Upper lobe of left lung (tissue), 6 donors: Measurements from ENCODE around the gene BHMT2. TPM values are rescaled to one million over a fixed set of nuclear protein-coding genes. Genes with fewer than 3 reads are reported as not detected.

ENCODE experiments used
- ATAC-seq, 2 donors: fragments of 200-7000 bp; cut with Tn5 transposase; one replicate each; pipeline ENCODE4 v1.9.1; 2022; ENCODE audit warnings: mild to moderate bottlenecking in 2 of 2, moderate library complexity in 2 of 2; ENCODE audit not compliant: low FRiP score in 2 of 2
- DNase-seq, 2 donors: peaks; one replicate each; pipeline ENCODE4 v3.0.0-alpha.2; 2019 to 2020
- H3K27ac ChIP-seq, 4 donors: fragments of 200-600 bp; sonication (generic); one replicate each; pipeline ENCODE4 v1.5.1; 2016 to 2019
- H3K27me3 ChIP-seq, 4 donors: fragments of 200-600 bp; sonication (generic); one replicate each; pipeline ENCODE4 v1.5.1; 2017 to 2019
- H3K36me3 ChIP-seq, 4 donors: fragments of 200-600 bp; sonication (generic); one replicate each; pipeline ENCODE4 v1.5.1; 2016 to 2019
- H3K4me1 ChIP-seq, 4 donors: fragments of 200-600 bp; sonication (generic); one replicate each; pipeline ENCODE4 v1.5.1; 2018 to 2019
- H3K4me3 ChIP-seq, 4 donors: fragments of 200-600 bp; sonication (generic); one replicate each; pipeline ENCODE4 v1.5.1; 2017 to 2019; ENCODE audit warnings: mild to moderate bottlenecking in 2 of 4, moderate library complexity in 1 of 4
- H3K9me3 ChIP-seq, 4 donors: fragments of 200-600 bp; sonication (generic); one replicate each; pipeline ENCODE4 v1.5.1; 2018 to 2019
- EP300 ChIP-seq, 4 donors: sonication (generic); formaldehyde crosslinking; IDR thresholded peaks; one replicate each; pipeline ENCODE4 v1.5.1; 2017; ENCODE audit warnings: antibody characterized with exemption in 4 of 4, control low read depth in 2 of 4
- POLR2A ChIP-seq, 4 donors: fragments of 450-650 bp; IDR thresholded peaks; one replicate each; pipeline ENCODE4 v1.5.1; 2016 to 2017; ENCODE audit warnings: antibody characterized with exemption in 4 of 4, mild to moderate bottlenecking in 2 of 4
- POLR2AphosphoS5 ChIP-seq, 2 donors: sonication (generic); formaldehyde crosslinking; IDR thresholded peaks; one replicate each; pipeline ENCODE4 v1.5.1; 2017; ENCODE audit warnings: antibody characterized with exemption in 2 of 2
- WGBS, 2 donors: methylation state at CpG; one replicate each; pipeline ENCODE4 v1.1.5; 2017 to 2018; 5-methylcytosine and 5-hydroxymethylcytosine counted together
- total RNA-seq, 6 donors: library from RNA; depleted of rRNA in 4 of 6; stranded (reverse); fragments of >200 nt in 4 of 6; gene quantifications; one replicate each; pipeline versions ENCODE4 v1.1.0 to v1.2.1, GENCODE V29; 2016 to 2021
- TF ChIP-seq, protein P1 (sequence below), 6 experiments: fragments of 450-650 bp in 4 of 6; fragments of 200-600 bp in 2 of 6; sonication (generic) in 2 of 6; IDR thresholded peaks; one replicate each; pipeline ENCODE4 v1.5.1; 2016 to 2019; ENCODE audit warnings: antibody characterized with exemption in 6 of 6
- donor health status: DM: no; HTN: no; CAD: no; lungs with moderate emphysema.
- donor health status: DM: no; HTN: yes; CAD: no; lungs with severe emphysema.

Gene BHMT2
- total RNA-seq, 6 donors from 2014 or later: 0.46 to 3.9 (median 1.4) TPM

DNA sequence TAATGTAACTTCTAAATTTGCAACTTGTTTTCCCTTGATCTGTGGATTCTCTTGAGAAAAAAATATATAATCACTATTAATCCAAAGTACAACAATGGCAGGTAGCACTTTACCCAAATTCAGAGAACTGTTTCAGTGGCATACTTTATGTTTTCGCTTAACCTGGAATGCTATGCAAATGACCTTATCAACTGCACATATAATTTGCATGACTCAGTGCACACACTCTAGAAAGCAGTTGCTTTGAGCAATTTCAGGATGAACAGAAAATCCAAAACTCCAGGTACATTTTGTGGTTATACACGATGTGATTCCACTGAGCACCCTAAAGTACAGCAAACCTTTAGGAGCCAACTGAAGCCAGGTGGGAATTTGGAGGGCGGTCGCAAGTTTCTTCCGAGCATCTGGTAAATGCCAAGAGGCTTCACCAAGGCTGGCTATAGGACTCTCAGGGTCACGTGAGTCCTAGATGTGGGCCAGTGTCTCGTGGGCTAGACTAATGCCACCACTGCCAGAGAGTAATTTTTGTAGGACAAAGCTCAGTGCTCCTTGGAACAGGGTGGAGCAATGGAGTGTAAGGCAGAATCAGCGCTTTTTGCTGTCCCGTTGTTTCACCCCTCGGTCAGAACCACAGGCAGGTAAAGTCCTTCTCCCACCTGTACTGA, 37.4 kb upstream of the BHMT2 start:
- 93 to 94% methylated on average over 10 of the region's 10 CpGs for WGBS, 2 donors
- Histone ChIP-seq H3K36me3 (no peaks in the 10 kb centered on the region), H3K27me3 (no peaks in the 10 kb centered on the region), H3K27ac (no peak overlapping the region), H3K9me3 (peaks cover 0 to 3% (median 0%) of the 10 kb centered on the region in 4 donors), H3K4me1 (no peaks in the 10 kb centered on the region), H3K4me3 (no peak overlapping the region)
- ATAC-seq (no peak), DNase-seq (no peak)
- TF ChIP-seq, protein P1, sequence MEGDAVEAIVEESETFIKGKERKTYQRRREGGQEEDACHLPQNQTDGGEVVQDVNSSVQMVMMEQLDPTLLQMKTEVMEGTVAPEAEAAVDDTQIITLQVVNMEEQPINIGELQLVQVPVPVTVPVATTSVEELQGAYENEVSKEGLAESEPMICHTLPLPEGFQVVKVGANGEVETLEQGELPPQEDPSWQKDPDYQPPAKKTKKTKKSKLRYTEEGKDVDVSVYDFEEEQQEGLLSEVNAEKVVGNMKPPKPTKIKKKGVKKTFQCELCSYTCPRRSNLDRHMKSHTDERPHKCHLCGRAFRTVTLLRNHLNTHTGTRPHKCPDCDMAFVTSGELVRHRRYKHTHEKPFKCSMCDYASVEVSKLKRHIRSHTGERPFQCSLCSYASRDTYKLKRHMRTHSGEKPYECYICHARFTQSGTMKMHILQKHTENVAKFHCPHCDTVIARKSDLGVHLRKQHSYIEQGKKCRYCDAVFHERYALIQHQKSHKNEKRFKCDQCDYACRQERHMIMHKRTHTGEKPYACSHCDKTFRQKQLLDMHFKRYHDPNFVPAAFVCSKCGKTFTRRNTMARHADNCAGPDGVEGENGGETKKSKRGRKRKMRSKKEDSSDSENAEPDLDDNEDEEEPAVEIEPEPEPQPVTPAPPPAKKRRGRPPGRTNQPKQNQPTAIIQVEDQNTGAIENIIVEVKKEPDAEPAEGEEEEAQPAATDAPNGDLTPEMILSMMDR (IDR thresholded peaks at IDR 0.05): no peak
- TF ChIP-seq EP300 (IDR thresholded peaks at IDR 0.05) (no peak), POLR2A (IDR thresholded peaks at IDR 0.05) (no peak), POLR2AphosphoS5 (IDR thresholded peaks at IDR 0.05) (no peak)

DNA sequence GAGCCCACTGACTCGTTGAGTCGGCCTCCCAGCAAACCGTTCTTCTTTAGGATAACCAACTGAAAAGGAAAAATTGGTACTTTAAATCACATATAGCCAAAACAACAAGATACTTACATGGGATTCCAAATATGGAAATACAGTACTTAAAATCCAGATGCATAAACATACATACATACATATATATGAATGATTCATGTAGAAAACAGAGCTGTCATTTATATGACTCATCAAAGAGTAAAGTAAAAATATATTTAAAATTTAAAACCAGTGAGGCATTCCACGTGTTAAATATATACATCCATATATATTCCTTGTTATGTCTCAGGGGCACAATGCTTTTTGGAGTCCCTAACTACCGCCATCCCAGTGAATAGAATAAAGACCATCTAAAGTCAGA, 36.8 kb upstream of the BHMT2 start:
- H3K27ac ChIP-seq: no peak overlapping the region
- WGBS, 2 donors: 89 to 95% methylated on average over 5 of the region's 5 CpGs
- H3K9me3 ChIP-seq: peaks cover 0 to 3% (median 0%) of the 10 kb centered on the region in 4 donors
- TF ChIP-seq, protein P1 (IDR thresholded peaks at IDR 0.05): no peak
- TF ChIP-seq POLR2A (IDR thresholded peaks at IDR 0.05) (no peak), EP300 (IDR thresholded peaks at IDR 0.05) (no peak), POLR2AphosphoS5 (IDR thresholded peaks at IDR 0.05) (no peak)
- no peaks in the 10 kb centered on the region for H3K36me3 ChIP-seq
- DNase-seq: no peak
- H3K4me3 ChIP-seq: no peak overlapping the region
- H3K27me3 ChIP-seq: no peaks in the 10 kb centered on the region
- no peak for ATAC-seq
- H3K4me1 ChIP-seq: no peaks in the 10 kb centered on the region

DNA sequence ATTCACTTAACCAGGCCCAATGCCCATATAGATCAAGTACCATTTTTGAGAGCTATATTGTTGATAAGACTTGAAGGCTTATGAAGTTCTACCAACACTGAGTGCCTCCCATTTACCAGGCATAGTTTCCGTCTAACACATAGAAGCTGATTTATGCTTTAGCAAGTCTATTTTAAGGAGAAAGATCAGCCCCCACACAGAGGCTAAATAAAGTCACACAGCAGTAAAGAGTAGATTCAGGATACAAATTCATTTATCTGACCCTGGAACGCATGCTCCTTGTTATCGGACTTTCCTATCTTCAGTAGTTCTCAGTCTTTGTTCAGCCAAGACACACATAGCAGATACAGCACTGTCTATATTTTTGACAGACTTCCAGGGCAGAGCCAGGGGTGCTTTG, 34.3 kb upstream of the BHMT2 start:
- no peak overlapping the region for H3K27ac ChIP-seq
- no peak for ATAC-seq
- H3K36me3 ChIP-seq: no peaks in the 10 kb centered on the region
- no peak overlapping the region for H3K4me3 ChIP-seq
- TF ChIP-seq EP300 (IDR thresholded peaks at IDR 0.05): no peak
- TF ChIP-seq, protein P1 (IDR thresholded peaks at IDR 0.05): no peak
- DNase-seq: no peak
- peaks cover 0 to 3% (median 0%) of the 10 kb centered on the region in 4 donors for H3K9me3 ChIP-seq
- 91 to 99% methylated on average over 3 of the region's 3 CpGs for WGBS, 2 donors
- no peaks in the 10 kb centered on the region for H3K27me3 ChIP-seq
- no peaks in the 10 kb centered on the region for H3K4me1 ChIP-seq

DNA sequence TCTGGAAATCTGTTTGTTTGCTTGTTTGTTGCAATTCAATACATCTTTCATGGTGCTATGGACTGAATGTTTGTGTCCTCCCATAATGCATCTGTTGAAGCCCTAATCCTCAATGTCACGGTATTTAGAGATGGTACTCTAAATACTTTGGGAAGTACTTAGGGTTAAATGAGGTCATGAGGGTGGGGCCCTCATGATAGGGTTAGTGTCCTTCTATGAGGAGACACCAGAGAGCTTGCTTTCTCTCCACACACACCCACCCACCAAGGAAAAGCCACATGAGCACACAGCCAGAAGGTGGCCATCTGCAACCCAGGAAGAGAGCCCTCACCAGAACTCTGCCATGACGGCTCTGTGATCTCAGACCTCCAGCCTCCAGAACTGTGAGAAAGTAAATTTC, 32.8 kb upstream of the BHMT2 start:
- ATAC-seq (no peak), DNase-seq (no peak)
- Histone ChIP-seq H3K9me3 (peaks cover 0 to 3% (median 0%) of the 10 kb centered on the region in 4 donors), H3K27ac (no peak overlapping the region), H3K4me1 (no peaks in the 10 kb centered on the region), H3K36me3 (no peaks in the 10 kb centered on the region), H3K27me3 (no peaks in the 10 kb centered on the region), H3K4me3 (no peak overlapping the region)
- TF ChIP-seq, protein P1 (IDR thresholded peaks at IDR 0.05): no peak
- TF ChIP-seq EP300 (IDR thresholded peaks at IDR 0.05) (no peak), POLR2A (IDR thresholded peaks at IDR 0.05) (no peak), POLR2AphosphoS5 (IDR thresholded peaks at IDR 0.05) (no peak)
- WGBS, 2 donors: 94 to 96% methylated on average over 2 of the region's 2 CpGs

DNA sequence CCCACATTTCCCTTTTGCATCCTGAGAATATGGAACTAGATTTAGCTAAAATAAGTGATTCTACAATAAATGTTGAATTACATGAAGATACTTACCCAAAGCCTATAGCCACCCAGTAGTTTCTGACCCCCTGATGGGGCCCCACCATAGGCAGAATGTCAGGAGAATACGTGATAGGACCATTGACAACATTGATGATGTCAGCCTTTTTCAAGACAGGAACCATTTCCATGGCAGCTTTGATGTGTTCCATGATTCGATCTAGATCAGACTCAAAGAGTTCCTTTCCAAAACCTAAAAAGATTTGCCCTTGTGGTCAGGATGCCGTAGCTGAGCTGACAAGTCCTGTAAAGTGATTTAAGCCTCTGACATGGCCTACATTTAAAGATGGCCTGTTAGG, 27.4 kb upstream of the BHMT2 start:
- H3K9me3 ChIP-seq: no peaks in the 10 kb centered on the region
- DNase-seq: no peak
- ATAC-seq: no peak
- H3K36me3 ChIP-seq: no peaks in the 10 kb centered on the region
- H3K27me3 ChIP-seq: no peaks in the 10 kb centered on the region
- no peaks in the 10 kb centered on the region for H3K4me1 ChIP-seq
- no peak overlapping the region for H3K27ac ChIP-seq
- TF ChIP-seq EP300 (IDR thresholded peaks at IDR 0.05) (no peak), POLR2A (IDR thresholded peaks at IDR 0.05) (no peak), POLR2AphosphoS5 (IDR thresholded peaks at IDR 0.05) (no peak)
- TF ChIP-seq, protein P1 (IDR thresholded peaks at IDR 0.05): no peak
- WGBS, 2 donors: 88 to 92% methylated on average over 3 of the region's 3 CpGs
- H3K4me3 ChIP-seq: no peak overlapping the region
